Prostate gland (tissue), 2 donors: Measurements from ENCODE around the gene MYBPHL.

ENCODE experiments used
- POLR2A ChIP-seq: fragments of 450-650 bp; IDR thresholded peaks from one replicate; pipeline ENCODE4 v1.6.1; 2016; ENCODE audit warnings: antibody characterized with exemption, mild to moderate bottlenecking
- POLR2AphosphoS5 ChIP-seq: sonication (generic); formaldehyde crosslinking; IDR thresholded peaks from one replicate; pipeline ENCODE4 v1.6.1; 2017; ENCODE audit warnings: antibody characterized with exemption
- TF ChIP-seq, protein P1 (sequence below), 4 experiments: fragments of 200-600 bp in 2 of 4; fragments of 450-650 bp in 2 of 4; sonication (generic) in 2 of 4; IDR thresholded peaks; 1 replicate in 3 of 4; 2 replicates in 1 of 4; pipeline ENCODE4 v1.5.1; 2016 to 2019; ENCODE audit warnings: antibody characterized with exemption in 4 of 4, mild to moderate bottlenecking in 2 of 4, moderate library complexity in 2 of 4

DNA sequence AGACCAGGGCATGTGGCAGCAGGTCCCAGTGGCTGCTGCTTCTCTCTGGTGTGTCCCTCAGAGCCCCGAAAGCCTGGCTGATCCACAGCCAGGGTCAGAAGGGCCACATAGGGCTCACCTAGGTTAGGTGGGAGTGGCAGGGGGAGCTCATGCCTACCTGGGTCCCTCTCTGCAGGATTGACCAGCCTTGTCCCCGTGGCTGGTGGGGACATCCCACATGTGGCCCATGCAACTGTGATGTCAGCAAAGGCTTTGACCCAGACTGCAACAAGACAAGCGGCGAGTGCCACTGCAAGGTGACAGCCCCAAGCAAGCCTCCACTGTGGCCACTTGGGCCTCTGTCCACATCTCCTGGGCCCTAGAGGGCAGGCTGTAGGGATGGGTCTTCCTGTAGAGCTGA lies 41.8 kb downstream of the MYBPHL start:
- TF ChIP-seq, protein P1, sequence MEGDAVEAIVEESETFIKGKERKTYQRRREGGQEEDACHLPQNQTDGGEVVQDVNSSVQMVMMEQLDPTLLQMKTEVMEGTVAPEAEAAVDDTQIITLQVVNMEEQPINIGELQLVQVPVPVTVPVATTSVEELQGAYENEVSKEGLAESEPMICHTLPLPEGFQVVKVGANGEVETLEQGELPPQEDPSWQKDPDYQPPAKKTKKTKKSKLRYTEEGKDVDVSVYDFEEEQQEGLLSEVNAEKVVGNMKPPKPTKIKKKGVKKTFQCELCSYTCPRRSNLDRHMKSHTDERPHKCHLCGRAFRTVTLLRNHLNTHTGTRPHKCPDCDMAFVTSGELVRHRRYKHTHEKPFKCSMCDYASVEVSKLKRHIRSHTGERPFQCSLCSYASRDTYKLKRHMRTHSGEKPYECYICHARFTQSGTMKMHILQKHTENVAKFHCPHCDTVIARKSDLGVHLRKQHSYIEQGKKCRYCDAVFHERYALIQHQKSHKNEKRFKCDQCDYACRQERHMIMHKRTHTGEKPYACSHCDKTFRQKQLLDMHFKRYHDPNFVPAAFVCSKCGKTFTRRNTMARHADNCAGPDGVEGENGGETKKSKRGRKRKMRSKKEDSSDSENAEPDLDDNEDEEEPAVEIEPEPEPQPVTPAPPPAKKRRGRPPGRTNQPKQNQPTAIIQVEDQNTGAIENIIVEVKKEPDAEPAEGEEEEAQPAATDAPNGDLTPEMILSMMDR (IDR thresholded peaks at IDR 0.05), result no peak
- TF ChIP-seq POLR2AphosphoS5 (no peak), POLR2A (no peak)
